ENCODE measurements around the gene LRRIQ4.

DNA sequence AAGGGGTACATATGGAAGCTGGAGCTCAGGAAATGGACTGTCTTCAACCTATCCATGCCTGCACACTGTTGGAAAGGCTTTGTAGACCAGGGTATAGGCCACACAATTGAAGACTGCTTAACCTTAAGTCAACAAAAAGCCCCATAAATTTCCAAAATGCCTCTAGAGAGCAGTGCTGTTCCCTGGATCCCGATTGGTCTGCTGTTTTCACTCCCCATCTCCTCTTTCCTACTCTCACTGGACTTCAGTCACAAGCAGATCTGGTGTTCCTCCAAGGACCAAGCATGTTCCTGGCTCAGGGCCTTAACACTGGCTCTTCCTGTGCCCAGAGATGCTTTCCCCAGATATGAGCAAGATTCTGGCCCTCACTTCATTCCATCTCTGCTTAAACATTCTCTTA, 22.9 kb downstream of the LRRIQ4 start:
- TF ChIP-seq, protein P1, sequence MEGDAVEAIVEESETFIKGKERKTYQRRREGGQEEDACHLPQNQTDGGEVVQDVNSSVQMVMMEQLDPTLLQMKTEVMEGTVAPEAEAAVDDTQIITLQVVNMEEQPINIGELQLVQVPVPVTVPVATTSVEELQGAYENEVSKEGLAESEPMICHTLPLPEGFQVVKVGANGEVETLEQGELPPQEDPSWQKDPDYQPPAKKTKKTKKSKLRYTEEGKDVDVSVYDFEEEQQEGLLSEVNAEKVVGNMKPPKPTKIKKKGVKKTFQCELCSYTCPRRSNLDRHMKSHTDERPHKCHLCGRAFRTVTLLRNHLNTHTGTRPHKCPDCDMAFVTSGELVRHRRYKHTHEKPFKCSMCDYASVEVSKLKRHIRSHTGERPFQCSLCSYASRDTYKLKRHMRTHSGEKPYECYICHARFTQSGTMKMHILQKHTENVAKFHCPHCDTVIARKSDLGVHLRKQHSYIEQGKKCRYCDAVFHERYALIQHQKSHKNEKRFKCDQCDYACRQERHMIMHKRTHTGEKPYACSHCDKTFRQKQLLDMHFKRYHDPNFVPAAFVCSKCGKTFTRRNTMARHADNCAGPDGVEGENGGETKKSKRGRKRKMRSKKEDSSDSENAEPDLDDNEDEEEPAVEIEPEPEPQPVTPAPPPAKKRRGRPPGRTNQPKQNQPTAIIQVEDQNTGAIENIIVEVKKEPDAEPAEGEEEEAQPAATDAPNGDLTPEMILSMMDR (IDR thresholded peaks at IDR 0.05) = no peak
- TF ChIP-seq POLR2A (IDR thresholded peaks at IDR 0.05) = no peak

Data from tibial nerve (tissue), 3 donors.